Endothelial cell of umbilical vein (primary cell): ENCODE measurements around the gene TRIM52. TPM values are rescaled to one million over a fixed set of nuclear protein-coding genes. Genes with fewer than 3 reads are reported as not detected.

Experiments used
- BruUV-seq: library from RNA; stranded (reverse); fragments of 400-500 nt; replicated peaks from 2 replicates; lab custom pipeline; 2021; lab: Mats Ljungman, UMichigan
- CTCF ChIA-PET: fragments of 300-600, 350-600 bp; sonication (Branson Sonifier 250); formaldehyde crosslinking; loops from one replicate; lab custom pipeline; 2021; ENCODE audit warnings: antibody characterized with exemption, inconsistent platforms; lab: Charles Lee
- POLR2A ChIA-PET: fragments of 300-600, 350-600 bp; sonication (Branson Sonifier 250); formaldehyde crosslinking; loops from one replicate; lab custom pipeline; 2021; ENCODE audit warnings: antibody characterized with exemption, inconsistent platforms; lab: Charles Lee
- DNase-seq: peaks from one replicate; pipeline ENCODE4 v3.0.0-alpha.2; 2011; ENCODE audit warnings: low read depth, low spot score
- FAIRE-seq: peaks from 2 replicates; lab custom pipeline; 2011; peaks lifted over from hg19 to GRCh38; lab: Jason Lieb, UNC
- H2AFZ ChIP-seq: 2 replicates; pipeline ENCODE4 v1.6.0; 2012; ENCODE audit warnings: low read depth, low read length, control low read depth, inconsistent platforms
- H3K27ac ChIP-seq: 2 replicates; pipeline ENCODE4 v1.5.1; 2011; ENCODE audit warnings: low read depth, mild to moderate bottlenecking, control low read depth, low read length, moderate library complexity; ENCODE audit not compliant: insufficient read depth
- H3K27me3 ChIP-seq, 2 experiments: 2 replicates each; pipeline versions ENCODE4 v1.6.0 to v1.6.1; 2011; ENCODE audit warnings: low read length in 2 of 2, mixed read lengths in 1 of 2; ENCODE audit not compliant: control insufficient read depth in 2 of 2, insufficient read depth in 2 of 2
- H3K36me3 ChIP-seq, 2 experiments: 2 replicates in 1 of 2; 3 replicates in 1 of 2; pipeline ENCODE4 v1.5.1; 2011; ENCODE audit warnings: low read length in 2 of 2, mild to moderate bottlenecking in 1 of 2, moderate library complexity in 1 of 2; ENCODE audit not compliant: control insufficient read depth in 2 of 2, insufficient read depth in 2 of 2; ENCODE audit errors: extremely low read depth in 1 of 2
- H3K4me1 ChIP-seq: 3 replicates; pipeline ENCODE4 v1.5.1; 2011; ENCODE audit warnings: mild to moderate bottlenecking, low read length; ENCODE audit not compliant: control insufficient read depth, insufficient read depth; ENCODE audit errors: extremely low read depth
- H3K4me2 ChIP-seq: 2 replicates; pipeline ENCODE4 v1.6.1; 2011; ENCODE audit warnings: low read length, control low read depth, mixed read lengths; ENCODE audit not compliant: insufficient read depth
- H3K4me3 ChIP-seq, 3 experiments: fragments of 200-600 bp in 1 of 3; sonication (generic), shearing (Covaris generic) in 1 of 3; replicated peaks in 1 of 3; 2 replicates each; pipeline ENCODE4 v1.5.1; 2011 to 2016; ENCODE audit warnings: control low read depth in 3 of 3, low read length in 3 of 3, mild to moderate bottlenecking in 2 of 3, inconsistent platforms in 1 of 3, low read depth in 1 of 3, moderate library complexity in 1 of 3; ENCODE audit not compliant: insufficient read depth in 1 of 3
- H3K79me2 ChIP-seq: 2 replicates; pipeline ENCODE4 v1.6.0; 2012; ENCODE audit warnings: low read length, inconsistent platforms; ENCODE audit not compliant: control insufficient read depth, insufficient read depth
- H3K9ac ChIP-seq: replicated peaks from 2 replicates; pipeline ENCODE3; 2011; ENCODE audit warnings: low read length, control low read depth; ENCODE audit not compliant: insufficient read depth; ENCODE audit errors: extremely low read depth
- H3K9me1 ChIP-seq: replicated peaks from 3 replicates; pipeline ENCODE4 v1.6.0; 2011; ENCODE audit warnings: mild to moderate bottlenecking, low read length; ENCODE audit not compliant: control insufficient read depth, insufficient read depth; ENCODE audit errors: extremely low read depth
- H3K9me3 ChIP-seq: replicated peaks from 2 replicates; pipeline ENCODE4 v1.5.1; 2012; ENCODE audit warnings: low read length, inconsistent platforms; ENCODE audit not compliant: control insufficient read depth, insufficient read depth
- H4K20me1 ChIP-seq: replicated peaks from 2 replicates; pipeline ENCODE3; 2011; ENCODE audit warnings: mild to moderate bottlenecking, low read length; ENCODE audit not compliant: control insufficient read depth, insufficient read depth; ENCODE audit errors: extremely low read depth
- EZH2 ChIP-seq: IDR thresholded peaks from 2 replicates; pipeline ENCODE4 v1.6.1; 2012; ENCODE audit warnings: borderline replicate concordance, low read depth, mild to moderate bottlenecking, moderate library complexity, low read length, inconsistent platforms; ENCODE audit not compliant: severe bottlenecking
- FOS ChIP-seq: IDR thresholded peaks from 2 replicates; pipeline ENCODE4 v1.6.1; 2011; ENCODE audit warnings: mild to moderate bottlenecking, low read length, moderate library complexity, borderline replicate concordance; ENCODE audit not compliant: insufficient read depth
- GATA2 ChIP-seq: IDR thresholded peaks from 2 replicates; pipeline ENCODE4 v1.7.0; 2011; ENCODE audit warnings: low read depth, mild to moderate bottlenecking, moderate library complexity, mixed read lengths, low read length; ENCODE audit not compliant: insufficient read length, insufficient read depth
- JUN ChIP-seq: IDR thresholded peaks from 2 replicates; pipeline ENCODE4 v1.6.1; 2011; ENCODE audit warnings: borderline replicate concordance, low read depth; ENCODE audit not compliant: insufficient read length, insufficient read depth
- MYC ChIP-seq: IDR thresholded peaks from one replicate; pipeline ENCODE4 v1.6.1; 2011; ENCODE audit warnings: mild to moderate bottlenecking, low read depth, low read length
- POLR2A ChIP-seq: IDR thresholded peaks from 2 replicates; pipeline ENCODE4 v1.6.1; 2012; ENCODE audit warnings: low read depth, mild to moderate bottlenecking, control low read depth, low read length
- POLR2AphosphoS5 ChIP-seq: IDR thresholded peaks from 2 replicates; pipeline ENCODE4 v1.6.1; 2012; ENCODE audit warnings: low read depth, mild to moderate bottlenecking, control low read depth, low read length, moderate library complexity; ENCODE audit not compliant: insufficient read depth
- dilution Hi-C: fragments of 300-500 bp; cut with MboI; formaldehyde crosslinking; loops from one replicate; pipeline ENCODE4 v1.15.0; 2019; ENCODE audit warnings: low sequenced_read_pairs; ENCODE audit not compliant: extremely low pct_ligation_motif_present
- intact Hi-C: fragments of 100-400 bp; cut with micrococcal nuclease; formaldehyde crosslinking; loops from one replicate; pipeline ENCODE4 v1.10.0; 2022
- polyA plus RNA-seq, 4 experiments: library from polyadenylated mRNA; depleted of rRNA in 3 of 4; stranded (reverse) in 3 of 4; unstranded in 1 of 4; fragments of >200 nt; gene quantifications; 2 replicates each; pipeline versions ENCODE4 v1.2.1 to v1.2.3, GENCODE V29; 2011 to 2012; ENCODE audit warnings: missing spikeins in 1 of 4
- total RNA-seq: library from RNA; stranded (reverse); gene quantifications from 2 replicates; pipeline ENCODE4 v1.2.3, GENCODE V29; 2021
- TF ChIP-seq, protein P1 (sequence below): IDR thresholded peaks from 2 replicates; pipeline ENCODE4 v1.6.1; 2011; ENCODE audit not compliant: insufficient read depth, insufficient read length
- TF ChIP-seq, protein P2 (sequence below), 2 donors: IDR thresholded peaks; 1 replicate in 1 of 2; 2 replicates in 1 of 2; pipeline ENCODE4 v1.5.1; 2011; ENCODE audit warnings: low read length in 2 of 2, mild to moderate bottlenecking in 2 of 2, moderate library complexity in 2 of 2, control low read depth in 1 of 2, inconsistent platforms in 1 of 2, low read depth in 1 of 2; ENCODE audit not compliant: insufficient read depth in 1 of 2; ENCODE audit errors: extremely low read depth in 1 of 2

TRIM52 gene
- total and polyA plus RNA-seq, 2 donors (not counting 3 experiments of a cell fraction or from before 2014, with no cell fraction given) = 5.6 to 10.1 TPM

DNA sequence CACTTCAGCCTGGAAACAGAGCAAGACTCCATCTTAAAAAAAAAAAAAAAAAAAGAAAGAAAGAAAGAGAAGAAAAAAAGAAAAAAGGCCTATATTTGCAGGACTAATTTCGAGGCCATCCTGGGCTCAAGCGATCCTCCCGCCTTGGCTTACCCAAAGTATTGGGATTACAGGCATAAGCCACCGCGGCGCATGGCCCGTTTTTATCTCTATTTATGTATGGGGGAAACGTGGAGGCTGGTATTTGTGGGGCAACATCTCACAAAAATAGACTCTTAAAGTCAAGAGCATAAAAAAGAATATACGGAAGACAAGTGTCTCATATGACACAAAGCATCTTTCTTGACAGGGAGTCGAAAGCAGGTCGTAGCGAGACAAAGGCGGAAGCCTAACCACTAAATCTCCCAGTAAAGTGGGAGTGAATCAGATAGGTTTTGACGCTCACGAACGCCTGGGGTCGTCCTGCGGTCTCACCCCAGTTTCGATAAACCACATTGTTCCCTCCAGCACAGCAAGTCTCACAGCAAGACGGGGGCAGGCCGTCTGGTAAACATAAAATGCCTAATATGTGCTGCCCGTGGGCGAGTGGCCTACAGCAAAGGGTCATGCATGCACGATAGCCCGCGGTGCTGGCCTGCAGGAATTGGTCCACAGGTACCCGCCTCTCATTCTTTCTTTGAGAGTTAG lies 39.7 kb downstream of the TRIM52 start:
- dilution Hi-C loops = no loop called here
- H3K36me3 ChIP-seq = no peaks in the 10 kb centered on the region
- H3K9ac ChIP-seq = no peak overlapping the region
- intact Hi-C loops = no loop called here
- no peak overlapping the region for H3K4me3 ChIP-seq
- H3K79me2 ChIP-seq = peaks cover 9% of the 10 kb centered on the region
- H3K4me1 ChIP-seq = peaks cover 20% of the 10 kb centered on the region
- no peaks in the 10 kb centered on the region for H3K9me3 ChIP-seq
- H4K20me1 ChIP-seq = no peaks in the 10 kb centered on the region
- no peak for FAIRE-seq
- H3K27ac ChIP-seq = no peak overlapping the region
- no peak overlapping the region for H2AFZ ChIP-seq
- no peaks in the 10 kb centered on the region for H3K27me3 ChIP-seq
- BruUV-seq = no TSS peak
- no peaks in the 10 kb centered on the region for H3K9me1 ChIP-seq
- no peak overlapping the region for H3K4me2 ChIP-seq
- ChIA-PET CTCF (no interaction called here), POLR2A (interaction anchor here (1.6 to 1.7 kb wide), 2 partner anchors 14 to 33 kb away, joined by 3 to 6 read pairs; no protein-coding TSS in a partner anchor)
- TF ChIP-seq, protein P1, sequence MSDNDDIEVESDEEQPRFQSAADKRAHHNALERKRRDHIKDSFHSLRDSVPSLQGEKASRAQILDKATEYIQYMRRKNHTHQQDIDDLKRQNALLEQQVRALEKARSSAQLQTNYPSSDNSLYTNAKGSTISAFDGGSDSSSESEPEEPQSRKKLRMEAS = no peak
- TF ChIP-seq MYC = no peak
- TF ChIP-seq, protein P2, sequence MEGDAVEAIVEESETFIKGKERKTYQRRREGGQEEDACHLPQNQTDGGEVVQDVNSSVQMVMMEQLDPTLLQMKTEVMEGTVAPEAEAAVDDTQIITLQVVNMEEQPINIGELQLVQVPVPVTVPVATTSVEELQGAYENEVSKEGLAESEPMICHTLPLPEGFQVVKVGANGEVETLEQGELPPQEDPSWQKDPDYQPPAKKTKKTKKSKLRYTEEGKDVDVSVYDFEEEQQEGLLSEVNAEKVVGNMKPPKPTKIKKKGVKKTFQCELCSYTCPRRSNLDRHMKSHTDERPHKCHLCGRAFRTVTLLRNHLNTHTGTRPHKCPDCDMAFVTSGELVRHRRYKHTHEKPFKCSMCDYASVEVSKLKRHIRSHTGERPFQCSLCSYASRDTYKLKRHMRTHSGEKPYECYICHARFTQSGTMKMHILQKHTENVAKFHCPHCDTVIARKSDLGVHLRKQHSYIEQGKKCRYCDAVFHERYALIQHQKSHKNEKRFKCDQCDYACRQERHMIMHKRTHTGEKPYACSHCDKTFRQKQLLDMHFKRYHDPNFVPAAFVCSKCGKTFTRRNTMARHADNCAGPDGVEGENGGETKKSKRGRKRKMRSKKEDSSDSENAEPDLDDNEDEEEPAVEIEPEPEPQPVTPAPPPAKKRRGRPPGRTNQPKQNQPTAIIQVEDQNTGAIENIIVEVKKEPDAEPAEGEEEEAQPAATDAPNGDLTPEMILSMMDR (IDR thresholded peaks at IDR 0.05; ENCODE audit: extremely low read depth in 1 of 2, insufficient read depth in 1 of 2, low read depth in 1 of 2, low read length in 2 of 2) = no peak
- no peak for TF ChIP-seq POLR2A
- no peak for TF ChIP-seq GATA2
- TF ChIP-seq EZH2 = no peak
- no peak for TF ChIP-seq JUN
- TF ChIP-seq POLR2AphosphoS5 = no peak
- TF ChIP-seq FOS = no peak
- no peak for DNase-seq
